ENCODE measurements around the gene PMFBP1. TPM values are rescaled to one million over a fixed set of nuclear protein-coding genes. Genes with fewer than 3 reads are reported as not detected.

PMFBP1 gene
- total and polyA plus RNA-seq, 10 donors: 0.52 to 17.2 (median 1.1) TPM

DNA sequence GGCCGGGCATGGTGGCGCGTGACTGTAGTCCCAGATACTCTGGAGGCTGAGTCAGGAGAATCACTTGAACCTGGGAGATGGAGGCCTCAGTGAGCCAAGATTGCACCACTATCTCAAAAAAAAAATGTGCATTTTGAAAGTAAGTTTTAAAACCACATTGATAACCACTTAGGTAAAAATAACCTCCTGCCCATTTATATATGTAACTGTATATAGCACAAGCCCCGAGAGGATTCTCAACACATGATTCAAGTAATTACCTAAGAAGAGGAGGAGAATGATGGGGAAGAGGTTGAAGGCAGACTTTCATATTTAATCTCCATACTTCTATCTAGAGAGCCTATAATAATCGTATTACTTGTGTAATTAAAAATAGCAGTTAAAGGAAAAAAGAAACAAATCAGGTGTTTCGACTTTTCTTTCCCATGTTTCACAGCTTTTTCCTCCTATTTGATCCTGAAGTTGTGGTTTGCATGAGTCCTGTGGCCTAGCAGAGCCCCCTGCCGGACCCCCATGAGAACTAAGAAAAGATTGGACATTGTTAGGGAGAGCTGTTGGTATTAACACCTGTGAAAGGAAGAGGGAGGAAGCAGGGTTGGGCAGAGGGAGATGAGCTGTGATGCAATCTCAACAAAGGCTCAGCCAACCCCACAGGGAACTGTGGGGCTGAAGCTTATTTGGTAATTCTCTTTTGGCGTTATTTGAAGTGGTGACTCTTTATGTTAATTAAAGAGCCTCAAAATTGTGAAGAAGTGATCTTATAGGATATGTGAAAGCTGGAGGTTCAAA lies 22.1 kb downstream of the PMFBP1 start:
- no peaks in the 10 kb centered on the region for H3K36me3 ChIP-seq
- intact Hi-C loops (cut with DNase I; ENCODE audit: low total_unique reads): no loop called here

DNA sequence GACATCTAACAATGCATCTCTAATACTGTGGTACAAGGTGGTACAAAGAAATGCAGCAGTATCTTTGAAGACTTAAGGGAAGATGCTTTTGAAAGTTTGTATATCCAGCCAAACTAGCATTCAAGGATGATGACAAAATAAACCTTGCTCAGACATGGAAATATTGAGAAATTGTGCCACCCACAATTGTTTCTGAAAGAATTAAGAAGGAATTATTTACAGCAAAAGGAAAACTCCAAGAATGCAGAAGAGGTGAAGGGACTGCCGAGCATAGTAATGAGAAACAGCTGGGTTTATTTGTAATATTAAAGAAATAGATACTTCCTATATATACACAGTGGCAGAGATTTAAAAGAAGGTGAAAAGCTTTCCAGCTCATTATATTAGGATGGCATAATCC lies 29.5 kb downstream of the PMFBP1 start:
- DNase-seq: no peak
- no peak overlapping the region for H3K4me3 ChIP-seq
- no peaks in the 10 kb centered on the region for H3K36me3 ChIP-seq
- H3K4me1 ChIP-seq: no peaks in the 10 kb centered on the region
- intact Hi-C loops (cut with DNase I; ENCODE audit: low total_unique reads): no loop called here
- H3K27ac ChIP-seq: no peak overlapping the region
- TF ChIP-seq POLR2A (IDR thresholded peaks at IDR 0.05): no peak
- TF ChIP-seq, protein P1, sequence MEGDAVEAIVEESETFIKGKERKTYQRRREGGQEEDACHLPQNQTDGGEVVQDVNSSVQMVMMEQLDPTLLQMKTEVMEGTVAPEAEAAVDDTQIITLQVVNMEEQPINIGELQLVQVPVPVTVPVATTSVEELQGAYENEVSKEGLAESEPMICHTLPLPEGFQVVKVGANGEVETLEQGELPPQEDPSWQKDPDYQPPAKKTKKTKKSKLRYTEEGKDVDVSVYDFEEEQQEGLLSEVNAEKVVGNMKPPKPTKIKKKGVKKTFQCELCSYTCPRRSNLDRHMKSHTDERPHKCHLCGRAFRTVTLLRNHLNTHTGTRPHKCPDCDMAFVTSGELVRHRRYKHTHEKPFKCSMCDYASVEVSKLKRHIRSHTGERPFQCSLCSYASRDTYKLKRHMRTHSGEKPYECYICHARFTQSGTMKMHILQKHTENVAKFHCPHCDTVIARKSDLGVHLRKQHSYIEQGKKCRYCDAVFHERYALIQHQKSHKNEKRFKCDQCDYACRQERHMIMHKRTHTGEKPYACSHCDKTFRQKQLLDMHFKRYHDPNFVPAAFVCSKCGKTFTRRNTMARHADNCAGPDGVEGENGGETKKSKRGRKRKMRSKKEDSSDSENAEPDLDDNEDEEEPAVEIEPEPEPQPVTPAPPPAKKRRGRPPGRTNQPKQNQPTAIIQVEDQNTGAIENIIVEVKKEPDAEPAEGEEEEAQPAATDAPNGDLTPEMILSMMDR (IDR thresholded peaks at IDR 0.05 in 8 of 11, conservative IDR thresholded peaks at IDR 0.05 in 3 of 11): no peak
- no peak for TF ChIP-seq POLR2AphosphoS5 (IDR thresholded peaks at IDR 0.05)
- peaks cover 0 to 7% (median under 1%) of the 10 kb centered on the region in 8 donors for H3K9me3 ChIP-seq
- H3K27me3 ChIP-seq (replicated peaks in 1 of 7): no peaks in the 10 kb centered on the region
- WGBS, 5 donors: 71 to 95% (median 86%) methylated on average over 1 of the region's 1 CpG

More for the DNA sequence above, 22.1 kb downstream of the PMFBP1 start:
- no peak for DNase-seq
- no peak overlapping the region for H3K27ac ChIP-seq
- H3K4me1 ChIP-seq: no peaks in the 10 kb centered on the region
- WGBS, 5 donors: 71 to 74% (median 72%) methylated on average over 8 of the region's 8 CpGs
- TF ChIP-seq, protein P1 (IDR thresholded peaks at IDR 0.05 in 8 of 11, conservative IDR thresholded peaks at IDR 0.05 in 3 of 11): no peak
- TF ChIP-seq POLR2AphosphoS5 (IDR thresholded peaks at IDR 0.05) (no peak), POLR2A (IDR thresholded peaks at IDR 0.05) (no peak)
- no peak overlapping the region for H3K4me3 ChIP-seq
- H3K9me3 ChIP-seq: peaks cover 0 to 12% (median 7%) of the 10 kb centered on the region in 8 donors
- no peaks in the 10 kb centered on the region for H3K27me3 ChIP-seq (replicated peaks in 1 of 7)

DNA sequence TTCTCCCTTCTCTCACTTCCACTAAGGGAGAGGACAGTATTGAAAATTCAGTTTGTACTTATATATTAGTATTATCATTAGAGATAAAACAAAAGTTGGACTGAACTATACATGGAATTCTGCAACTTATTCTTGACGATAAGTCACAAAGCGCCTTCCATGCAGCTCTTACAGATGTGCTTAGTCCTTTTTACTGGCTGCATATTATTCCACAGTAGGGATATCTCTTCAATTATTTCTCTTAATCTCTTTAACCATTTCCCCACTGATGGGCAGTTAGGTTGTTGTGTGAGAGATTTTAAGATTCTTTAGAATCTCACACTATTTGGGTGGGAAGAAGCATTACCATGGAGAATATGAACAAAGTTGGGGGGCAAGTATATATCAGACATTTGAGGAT lies 32.0 kb downstream of the PMFBP1 start:
- 95 to 99% (median 96%) methylated on average over 2 of the region's 2 CpGs for WGBS, 5 donors
- no peaks in the 10 kb centered on the region for H3K4me1 ChIP-seq
- H3K36me3 ChIP-seq: peaks cover 0 to 4% (median 0%) of the 10 kb centered on the region in 6 donors
- intact Hi-C loops (cut with DNase I; ENCODE audit: low total_unique reads): no loop called here
- no peaks in the 10 kb centered on the region for H3K9me3 ChIP-seq
- no peak overlapping the region for H3K27ac ChIP-seq
- no peak for TF ChIP-seq POLR2AphosphoS5 (IDR thresholded peaks at IDR 0.05)
- H3K4me3 ChIP-seq: no peak overlapping the region
- DNase-seq: no peak
- H3K27me3 ChIP-seq (replicated peaks in 1 of 7): no peaks in the 10 kb centered on the region

DNA sequence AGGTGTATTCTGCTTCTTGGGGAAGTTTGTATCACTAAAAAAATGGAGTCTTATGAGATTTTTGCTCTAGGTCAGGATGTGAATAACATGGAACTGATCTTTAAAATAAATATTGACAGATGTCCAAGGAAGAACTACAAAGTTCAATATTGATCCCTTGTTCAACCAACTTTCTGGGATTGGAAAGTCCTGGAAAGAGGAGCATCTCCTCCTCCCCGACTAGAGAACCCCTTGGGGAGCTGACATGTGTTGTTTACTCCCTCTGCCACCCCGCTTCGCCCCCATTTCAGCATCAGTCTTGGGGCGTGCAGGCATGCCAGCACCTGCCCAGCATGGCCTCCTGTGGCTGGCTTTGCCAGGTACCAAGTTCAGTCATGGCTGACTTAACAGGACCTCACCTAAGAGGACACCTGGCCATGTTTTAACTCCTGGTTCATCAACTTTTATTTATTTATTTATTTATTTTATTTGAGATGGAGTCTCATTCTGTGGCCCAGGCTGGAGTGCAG lies 33.8 kb downstream of the PMFBP1 start:
- DNase-seq: no peak
- intact Hi-C loops (cut with DNase I; ENCODE audit: low total_unique reads): no loop called here
- Histone ChIP-seq H3K36me3 (peaks cover 0 to 4% (median 0%) of the 10 kb centered on the region in 6 donors), H3K27ac (no peak overlapping the region), H3K9me3 (no peaks in the 10 kb centered on the region), H3K4me1 (no peaks in the 10 kb centered on the region), H3K4me3 (no peak overlapping the region), H3K27me3 (replicated peaks in 1 of 7) (no peaks in the 10 kb centered on the region)
- WGBS, 5 donors: 78 to 95% (median 86%) methylated on average over 4 of the region's 4 CpGs
- TF ChIP-seq, protein P1 (IDR thresholded peaks at IDR 0.05 in 8 of 11, conservative IDR thresholded peaks at IDR 0.05 in 3 of 11): no peak
- TF ChIP-seq POLR2A (IDR thresholded peaks at IDR 0.05) (no peak), POLR2AphosphoS5 (IDR thresholded peaks at IDR 0.05) (no peak)

All from spleen (tissue), 11 donors.